ENCODE data around the gene FNIP1.
"Not testable (repeated sequence)": the region's sequence is repeated elsewhere in the genome, so short reads cannot be mapped to it uniquely, and the experiment has no call there.

GRCh38 chr5:131717164-131717563 lies 79.7 kb downstream of the FNIP1 start:
- TF ChIP-seq, protein P1, sequence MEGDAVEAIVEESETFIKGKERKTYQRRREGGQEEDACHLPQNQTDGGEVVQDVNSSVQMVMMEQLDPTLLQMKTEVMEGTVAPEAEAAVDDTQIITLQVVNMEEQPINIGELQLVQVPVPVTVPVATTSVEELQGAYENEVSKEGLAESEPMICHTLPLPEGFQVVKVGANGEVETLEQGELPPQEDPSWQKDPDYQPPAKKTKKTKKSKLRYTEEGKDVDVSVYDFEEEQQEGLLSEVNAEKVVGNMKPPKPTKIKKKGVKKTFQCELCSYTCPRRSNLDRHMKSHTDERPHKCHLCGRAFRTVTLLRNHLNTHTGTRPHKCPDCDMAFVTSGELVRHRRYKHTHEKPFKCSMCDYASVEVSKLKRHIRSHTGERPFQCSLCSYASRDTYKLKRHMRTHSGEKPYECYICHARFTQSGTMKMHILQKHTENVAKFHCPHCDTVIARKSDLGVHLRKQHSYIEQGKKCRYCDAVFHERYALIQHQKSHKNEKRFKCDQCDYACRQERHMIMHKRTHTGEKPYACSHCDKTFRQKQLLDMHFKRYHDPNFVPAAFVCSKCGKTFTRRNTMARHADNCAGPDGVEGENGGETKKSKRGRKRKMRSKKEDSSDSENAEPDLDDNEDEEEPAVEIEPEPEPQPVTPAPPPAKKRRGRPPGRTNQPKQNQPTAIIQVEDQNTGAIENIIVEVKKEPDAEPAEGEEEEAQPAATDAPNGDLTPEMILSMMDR (IDR thresholded peaks at IDR 0.05; ENCODE audit: insufficient read depth, low read length, poor library complexity, severe bottlenecking) = not testable (repeated sequence)
- not testable (repeated sequence) for TF ChIP-seq EZH2phosphoT487 (conservative IDR thresholded peaks at IDR 0.05; ENCODE audit: low read length)

All from SU-DHL-6 (cell line).